DND-41 (cell line): ENCODE data around the gene EPHA3.

ENCODE experiments used
- EZH2 ChIP-seq: IDR thresholded peaks from 3 replicates; pipeline ENCODE4 v1.6.1; 2012; ENCODE audit warnings: borderline replicate concordance, low read depth, mild to moderate bottlenecking, moderate library complexity, low read length, inconsistent platforms; ENCODE audit not compliant: severe bottlenecking
- TF ChIP-seq, protein P1 (sequence below): IDR thresholded peaks from 2 replicates; pipeline ENCODE4 v1.5.1; 2012; ENCODE audit warnings: borderline replicate concordance, low read length, moderate library complexity, mild to moderate bottlenecking; ENCODE audit not compliant: poor library complexity, severe bottlenecking; ENCODE audit errors: extremely low read depth

DNA sequence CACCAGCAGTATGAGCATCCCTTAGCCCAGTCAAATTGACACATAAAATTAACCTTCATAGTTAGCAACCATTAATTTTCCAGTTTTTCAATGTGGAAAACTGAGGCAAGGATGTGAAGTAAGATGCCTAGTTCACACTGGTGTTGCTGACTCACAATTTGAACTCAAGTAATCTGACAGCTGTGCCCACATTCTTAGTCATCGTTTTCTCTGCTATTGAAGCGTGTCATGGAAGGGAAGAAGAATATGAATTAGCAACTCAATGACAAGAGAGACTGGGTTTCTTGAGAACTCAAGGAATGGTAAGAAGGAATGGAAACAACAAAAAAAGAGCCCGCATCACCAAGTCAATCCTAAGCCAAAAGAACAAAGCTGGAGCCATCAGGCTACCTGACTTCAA lies 261.4 kb downstream of the EPHA3 start:
- TF ChIP-seq, protein P1, sequence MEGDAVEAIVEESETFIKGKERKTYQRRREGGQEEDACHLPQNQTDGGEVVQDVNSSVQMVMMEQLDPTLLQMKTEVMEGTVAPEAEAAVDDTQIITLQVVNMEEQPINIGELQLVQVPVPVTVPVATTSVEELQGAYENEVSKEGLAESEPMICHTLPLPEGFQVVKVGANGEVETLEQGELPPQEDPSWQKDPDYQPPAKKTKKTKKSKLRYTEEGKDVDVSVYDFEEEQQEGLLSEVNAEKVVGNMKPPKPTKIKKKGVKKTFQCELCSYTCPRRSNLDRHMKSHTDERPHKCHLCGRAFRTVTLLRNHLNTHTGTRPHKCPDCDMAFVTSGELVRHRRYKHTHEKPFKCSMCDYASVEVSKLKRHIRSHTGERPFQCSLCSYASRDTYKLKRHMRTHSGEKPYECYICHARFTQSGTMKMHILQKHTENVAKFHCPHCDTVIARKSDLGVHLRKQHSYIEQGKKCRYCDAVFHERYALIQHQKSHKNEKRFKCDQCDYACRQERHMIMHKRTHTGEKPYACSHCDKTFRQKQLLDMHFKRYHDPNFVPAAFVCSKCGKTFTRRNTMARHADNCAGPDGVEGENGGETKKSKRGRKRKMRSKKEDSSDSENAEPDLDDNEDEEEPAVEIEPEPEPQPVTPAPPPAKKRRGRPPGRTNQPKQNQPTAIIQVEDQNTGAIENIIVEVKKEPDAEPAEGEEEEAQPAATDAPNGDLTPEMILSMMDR: no peak
- no peak for TF ChIP-seq EZH2
